PFSK-1 (cell line): ENCODE measurements around the gene ANGPTL1.

Source experiments
- FOXP2 ChIP-seq: optimal IDR thresholded peaks from 2 replicates; pipeline ENCODE3; 2011; ENCODE audit warnings: borderline replicate concordance, control low read depth, inconsistent platforms; ENCODE audit not compliant: insufficient read depth; ENCODE audit errors: extremely low read length, extremely low read depth
- POLR2AphosphoS5 ChIP-seq: IDR thresholded peaks from 2 replicates; pipeline ENCODE4 v1.6.1; 2012; ENCODE audit warnings: low read depth, mild to moderate bottlenecking, control low read depth, low read length, moderate library complexity
- SIN3A ChIP-seq: IDR thresholded peaks from 2 replicates; pipeline ENCODE4 v1.6.1; 2012; ENCODE audit warnings: mild to moderate bottlenecking, low read length, moderate library complexity, borderline replicate concordance; ENCODE audit not compliant: insufficient read depth
- TAF1 ChIP-seq: IDR thresholded peaks from 2 replicates; pipeline ENCODE4 v1.6.1; 2012; ENCODE audit warnings: low read length, control low read depth, borderline replicate concordance; ENCODE audit not compliant: insufficient read depth
- TF ChIP-seq, protein P1 (sequence below), 2 experiments: IDR thresholded peaks; 2 replicates each; pipeline versions ENCODE4 v1.6.1 to v1.8.0; 2011 to 2012; ENCODE audit warnings: low read depth in 2 of 2, low read length in 2 of 2, control low read depth in 1 of 2, inconsistent platforms in 1 of 2, mild to moderate bottlenecking in 1 of 2, moderate library complexity in 1 of 2; ENCODE audit not compliant: insufficient read depth in 1 of 2

The ANGPTL1 gene

DNA sequence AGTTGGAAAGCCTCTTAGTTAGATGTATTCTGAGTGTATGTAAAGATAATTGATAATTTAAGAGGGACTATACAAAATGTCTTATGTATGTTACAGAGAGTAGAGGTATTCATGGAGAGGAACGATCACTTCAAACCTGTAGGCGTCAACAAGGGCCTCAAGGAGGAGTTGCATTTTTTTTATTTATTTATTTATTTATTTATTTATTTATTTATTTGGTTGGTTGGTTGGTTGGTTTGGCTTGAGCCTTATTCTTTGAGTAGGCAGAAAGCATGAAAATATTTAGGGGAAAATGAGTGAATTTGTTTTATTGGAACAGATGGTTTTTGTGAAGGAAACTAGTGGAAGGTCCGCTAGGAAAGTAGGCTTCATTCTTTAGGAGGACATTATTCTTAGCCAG, 8.5 kb downstream of the ANGPTL1 start:
- TF ChIP-seq SIN3A (no peak), TAF1 (no peak), FOXP2 (no peak), POLR2AphosphoS5 (no peak)
- TF ChIP-seq, protein P1, sequence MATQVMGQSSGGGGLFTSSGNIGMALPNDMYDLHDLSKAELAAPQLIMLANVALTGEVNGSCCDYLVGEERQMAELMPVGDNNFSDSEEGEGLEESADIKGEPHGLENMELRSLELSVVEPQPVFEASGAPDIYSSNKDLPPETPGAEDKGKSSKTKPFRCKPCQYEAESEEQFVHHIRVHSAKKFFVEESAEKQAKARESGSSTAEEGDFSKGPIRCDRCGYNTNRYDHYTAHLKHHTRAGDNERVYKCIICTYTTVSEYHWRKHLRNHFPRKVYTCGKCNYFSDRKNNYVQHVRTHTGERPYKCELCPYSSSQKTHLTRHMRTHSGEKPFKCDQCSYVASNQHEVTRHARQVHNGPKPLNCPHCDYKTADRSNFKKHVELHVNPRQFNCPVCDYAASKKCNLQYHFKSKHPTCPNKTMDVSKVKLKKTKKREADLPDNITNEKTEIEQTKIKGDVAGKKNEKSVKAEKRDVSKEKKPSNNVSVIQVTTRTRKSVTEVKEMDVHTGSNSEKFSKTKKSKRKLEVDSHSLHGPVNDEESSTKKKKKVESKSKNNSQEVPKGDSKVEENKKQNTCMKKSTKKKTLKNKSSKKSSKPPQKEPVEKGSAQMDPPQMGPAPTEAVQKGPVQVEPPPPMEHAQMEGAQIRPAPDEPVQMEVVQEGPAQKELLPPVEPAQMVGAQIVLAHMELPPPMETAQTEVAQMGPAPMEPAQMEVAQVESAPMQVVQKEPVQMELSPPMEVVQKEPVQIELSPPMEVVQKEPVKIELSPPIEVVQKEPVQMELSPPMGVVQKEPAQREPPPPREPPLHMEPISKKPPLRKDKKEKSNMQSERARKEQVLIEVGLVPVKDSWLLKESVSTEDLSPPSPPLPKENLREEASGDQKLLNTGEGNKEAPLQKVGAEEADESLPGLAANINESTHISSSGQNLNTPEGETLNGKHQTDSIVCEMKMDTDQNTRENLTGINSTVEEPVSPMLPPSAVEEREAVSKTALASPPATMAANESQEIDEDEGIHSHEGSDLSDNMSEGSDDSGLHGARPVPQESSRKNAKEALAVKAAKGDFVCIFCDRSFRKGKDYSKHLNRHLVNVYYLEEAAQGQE (IDR thresholded peaks at IDR 0.05; ENCODE audit: insufficient read depth in 1 of 2, low read depth in 2 of 2, low read length in 2 of 2): no peak

DNA sequence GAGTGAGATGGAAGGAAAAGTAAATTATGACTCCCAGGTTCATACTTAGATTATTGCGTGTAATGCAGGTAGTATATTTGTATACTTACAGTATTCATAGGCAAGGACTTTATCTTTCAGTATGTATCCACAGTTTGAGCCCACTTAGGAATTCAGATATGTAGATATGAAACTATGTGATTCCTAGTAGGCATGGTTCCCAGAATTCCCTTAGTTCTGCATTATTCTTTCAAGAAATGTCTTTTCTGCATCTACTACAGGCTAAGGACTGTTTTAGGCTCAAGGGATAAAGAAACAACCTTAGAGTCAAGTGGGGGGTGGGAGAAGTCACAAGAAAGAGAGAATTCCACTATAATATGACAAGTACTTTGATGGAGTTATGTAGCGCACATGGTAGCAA, 13.8 kb downstream of the ANGPTL1 start:
- TF ChIP-seq SIN3A (no peak), TAF1 (no peak), POLR2AphosphoS5 (no peak)
- TF ChIP-seq, protein P1 (IDR thresholded peaks at IDR 0.05; ENCODE audit: insufficient read depth in 1 of 2, low read depth in 2 of 2, low read length in 2 of 2): no peak

DNA sequence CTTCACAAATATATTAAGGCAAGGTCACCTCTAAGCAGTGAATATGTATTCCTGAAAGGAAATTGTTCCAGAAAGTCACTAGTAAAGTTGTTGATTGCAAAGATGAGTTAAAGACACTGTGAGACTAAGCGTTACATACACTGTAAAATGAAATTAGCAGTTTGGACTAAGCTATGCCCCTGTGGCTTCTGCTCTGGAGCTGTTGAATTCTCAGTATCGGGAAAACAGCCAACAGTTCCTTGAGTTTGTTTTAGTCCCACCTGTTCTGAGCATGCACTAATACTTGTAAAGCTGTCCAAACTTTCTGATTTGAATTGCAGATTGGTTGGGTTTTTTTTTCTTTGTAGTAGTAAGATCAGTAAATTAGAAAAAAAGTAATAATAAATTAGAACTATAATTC, 21.0 kb downstream of the ANGPTL1 start:
- no peak for TF ChIP-seq POLR2AphosphoS5
- no peak for TF ChIP-seq SIN3A
- TF ChIP-seq, protein P1 (IDR thresholded peaks at IDR 0.05; ENCODE audit: insufficient read depth in 1 of 2, low read depth in 2 of 2, low read length in 2 of 2): no peak

DNA sequence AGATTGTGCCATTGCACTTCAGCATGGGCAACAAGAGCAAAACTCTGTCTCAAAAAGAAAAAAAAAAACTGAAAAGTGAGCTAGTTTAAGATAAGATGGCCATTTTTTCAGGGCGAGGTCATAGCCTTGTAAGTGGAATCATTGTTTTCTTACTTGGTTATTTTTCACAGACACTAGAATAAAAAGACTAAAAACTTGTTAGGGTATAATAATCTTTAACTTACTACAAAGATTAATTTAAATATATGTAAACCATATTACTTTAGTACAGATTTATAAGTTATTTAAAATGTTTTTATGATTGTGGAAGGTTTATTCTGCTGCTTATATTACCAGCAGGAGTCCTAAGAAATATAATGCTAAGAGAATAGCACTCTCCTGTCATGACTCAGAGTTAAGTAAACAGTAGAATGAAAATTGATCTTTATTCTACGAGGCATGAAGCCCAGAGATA, 23.5 kb downstream of the ANGPTL1 start:
- TF ChIP-seq, protein P1 (IDR thresholded peaks at IDR 0.05; ENCODE audit: insufficient read depth in 1 of 2, low read depth in 2 of 2, low read length in 2 of 2): no peak
- TF ChIP-seq FOXP2 (no peak), TAF1 (no peak), SIN3A (no peak), POLR2AphosphoS5 (no peak)

DNA sequence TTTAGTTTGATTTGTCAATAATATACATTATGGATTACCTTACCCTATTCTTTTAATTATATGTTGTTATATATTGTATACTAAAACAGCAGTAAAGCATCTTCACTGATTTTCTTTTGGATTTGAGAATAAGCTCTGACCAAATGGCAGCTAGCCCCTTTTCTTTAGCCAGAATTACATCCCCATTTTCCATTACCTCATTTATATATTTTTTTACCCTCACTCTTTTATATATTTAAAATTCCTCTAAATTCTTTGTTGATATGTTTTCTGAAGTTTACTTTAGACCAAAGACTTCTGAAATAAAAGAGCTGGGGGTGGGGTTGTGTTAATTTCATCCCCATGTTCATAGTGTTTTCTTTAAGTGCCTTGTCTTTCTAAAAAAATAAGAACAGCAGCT, 24.6 kb downstream of the ANGPTL1 start:
- TF ChIP-seq POLR2AphosphoS5 (no peak), FOXP2 (no peak), SIN3A (no peak)
- TF ChIP-seq, protein P1 (IDR thresholded peaks at IDR 0.05; ENCODE audit: insufficient read depth in 1 of 2, low read depth in 2 of 2, low read length in 2 of 2): no peak
